RKO (cell line): ENCODE results near the gene ITSN2.
"Not testable (repeated sequence)": the region's sequence is repeated elsewhere in the genome, so short reads cannot be mapped to it uniquely, and the experiment has no call there.

Experiments used
- DNase-seq: peaks from one replicate; pipeline ENCODE4 v3.0.0-alpha.2; 2016; ENCODE audit warnings: low spot score

ITSN2 gene

DNA sequence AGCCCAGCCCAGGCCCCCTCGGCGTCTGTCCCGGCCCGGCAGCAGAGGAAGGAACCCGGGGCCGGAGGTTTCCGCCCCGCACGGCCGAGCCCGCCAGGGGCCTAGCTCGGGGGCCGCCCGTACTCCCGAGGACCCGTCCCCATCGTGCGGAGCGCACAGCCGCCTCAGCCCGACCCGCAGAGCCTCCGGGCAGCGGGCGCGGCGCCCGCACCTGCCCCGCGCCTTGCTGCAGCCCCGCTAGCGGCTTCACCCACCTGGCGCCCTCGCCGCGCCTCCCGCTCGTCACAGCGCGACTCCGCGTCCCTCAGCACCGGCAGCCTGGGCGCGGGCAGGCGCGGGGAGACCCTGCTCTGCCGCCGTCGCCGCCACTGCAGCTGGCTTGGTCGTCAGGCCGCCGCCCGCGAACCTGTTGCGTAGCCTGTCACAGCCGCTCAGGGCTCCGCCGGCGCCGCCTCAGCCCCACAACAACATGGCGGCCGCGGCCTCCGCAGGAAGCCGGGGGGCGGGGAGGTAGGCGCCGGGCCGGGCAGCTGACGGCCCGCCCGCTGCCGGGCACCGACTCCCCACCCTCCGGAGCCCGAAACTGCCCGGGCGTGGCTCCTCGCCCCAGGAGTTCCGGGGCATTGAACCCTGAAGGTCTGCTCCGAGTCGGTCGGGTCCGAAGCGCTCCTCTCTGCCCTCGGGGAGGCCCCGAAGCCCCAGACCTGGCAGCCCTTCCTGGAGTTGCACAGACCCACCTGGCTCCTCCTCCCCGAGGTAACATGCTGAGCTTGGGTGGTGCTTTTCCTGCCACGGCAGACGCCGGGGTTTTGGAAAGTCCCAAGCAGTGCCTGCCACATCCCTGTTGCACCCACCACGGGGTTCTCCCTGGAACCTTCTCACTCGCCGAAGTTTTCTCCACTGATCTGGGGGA, at the start of gene ITSN2:
Gene ITSN2 (minus strand): TSS at position 487 of the 913 bp plus-strand sequence. CDS start 32,454 bp downstream, outside the sequence.
- peak; percentile 74 for DNase-seq

GRCh38 chr2:24409171-24409570, 48.8 kb upstream of the ITSN2 start:
- no peak for DNase-seq

- not testable (repeated sequence) for DNase-seq
These were observed 48.4 kb upstream of the ITSN2 start for GRCh38 chr2:24408704-24409103.

GRCh38 chr2:24404491-24404921, 44.2 kb upstream of the ITSN2 start:
- no peak for DNase-seq

GRCh38 chr2:24403832-24404212, 43.5 kb upstream of the ITSN2 start:
- DNase-seq: no peak

DNA sequence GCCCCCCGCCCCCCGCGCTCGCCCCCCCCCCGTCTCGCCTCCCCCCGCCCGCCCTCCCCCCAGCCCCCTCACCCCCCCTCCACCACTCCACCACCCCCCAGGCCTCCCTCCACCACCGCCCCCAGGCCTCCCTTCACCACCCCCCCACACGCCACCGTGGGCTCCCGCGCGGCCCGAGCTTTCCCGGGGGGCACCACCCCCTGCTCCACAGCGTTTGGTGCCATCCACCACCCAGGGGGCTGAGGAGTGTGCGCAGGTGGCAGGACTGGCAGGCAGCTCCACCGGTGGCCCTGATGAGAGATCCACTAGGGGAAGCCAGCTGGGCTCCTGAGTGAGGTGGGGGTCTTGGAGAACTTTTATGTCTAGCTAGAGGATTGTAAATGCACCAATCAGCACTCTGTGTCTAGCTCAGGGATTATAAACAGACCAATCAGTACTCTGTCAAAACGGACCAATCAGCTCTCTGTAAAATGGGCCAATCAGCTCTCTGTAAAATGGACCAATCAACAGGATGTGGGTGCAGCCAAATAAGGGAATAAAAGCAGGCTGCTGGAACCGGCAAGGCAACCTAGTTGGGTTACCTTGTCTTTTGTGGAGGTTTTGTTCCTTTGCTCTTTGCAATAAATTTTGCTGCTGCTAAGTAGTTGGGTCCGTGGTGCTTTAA, 43.0 kb upstream of the ITSN2 start:
- no peak for DNase-seq

GRCh38 chr2:24402242-24403097, 42.1 kb upstream of the ITSN2 start:
- DNase-seq: no peak

- DNase-seq: no peak
These were observed 40.0 kb upstream of the ITSN2 start for GRCh38 chr2:24400207-24400907.

GRCh38 chr2:24399434-24400206, 39.3 kb upstream of the ITSN2 start:
- DNase-seq: no peak

DNA sequence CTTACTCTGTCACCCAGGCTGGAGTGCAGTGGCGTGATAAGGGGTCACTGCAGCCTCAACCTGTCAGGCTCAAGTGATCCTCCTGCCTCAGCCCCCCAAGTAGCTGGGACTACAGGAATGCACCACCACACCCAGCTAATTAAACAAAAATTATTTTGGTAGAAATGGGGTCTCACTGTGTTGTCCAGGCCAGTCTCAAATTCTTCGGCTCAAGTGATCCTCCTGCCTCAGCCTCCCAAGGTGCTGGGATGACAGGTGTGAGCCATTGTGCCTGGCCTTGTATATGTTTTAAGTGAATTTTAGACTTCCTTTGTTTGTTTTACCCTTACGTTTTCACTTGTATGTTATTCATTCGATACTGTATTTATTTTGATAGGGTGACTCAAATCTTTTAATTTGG, 34.7 kb upstream of the ITSN2 start:
- no peak for DNase-seq

- no peak for DNase-seq
These were observed 32.3 kb upstream of the ITSN2 start for GRCh38 chr2:24392542-24393059.

DNA sequence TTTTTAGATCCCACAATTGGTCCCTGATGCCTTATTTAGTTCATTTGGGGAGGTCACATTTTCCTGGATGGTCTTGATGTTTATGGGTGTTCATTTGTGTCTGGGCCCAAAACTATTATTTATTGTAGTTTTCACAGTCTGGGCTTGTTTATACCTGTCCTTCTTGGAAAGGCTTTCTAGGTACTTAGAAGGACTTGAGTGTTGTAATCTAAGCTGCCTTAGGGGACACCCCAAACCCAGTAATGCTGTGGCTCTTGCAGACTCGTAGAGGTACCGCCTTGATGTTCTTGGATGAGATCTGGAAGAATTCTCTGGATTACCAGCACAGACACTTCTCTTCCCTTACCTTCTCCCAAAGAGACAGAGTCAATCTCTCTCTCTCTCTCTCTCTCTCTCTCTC, 25.0 kb upstream of the ITSN2 start:
- no peak for DNase-seq

DNA sequence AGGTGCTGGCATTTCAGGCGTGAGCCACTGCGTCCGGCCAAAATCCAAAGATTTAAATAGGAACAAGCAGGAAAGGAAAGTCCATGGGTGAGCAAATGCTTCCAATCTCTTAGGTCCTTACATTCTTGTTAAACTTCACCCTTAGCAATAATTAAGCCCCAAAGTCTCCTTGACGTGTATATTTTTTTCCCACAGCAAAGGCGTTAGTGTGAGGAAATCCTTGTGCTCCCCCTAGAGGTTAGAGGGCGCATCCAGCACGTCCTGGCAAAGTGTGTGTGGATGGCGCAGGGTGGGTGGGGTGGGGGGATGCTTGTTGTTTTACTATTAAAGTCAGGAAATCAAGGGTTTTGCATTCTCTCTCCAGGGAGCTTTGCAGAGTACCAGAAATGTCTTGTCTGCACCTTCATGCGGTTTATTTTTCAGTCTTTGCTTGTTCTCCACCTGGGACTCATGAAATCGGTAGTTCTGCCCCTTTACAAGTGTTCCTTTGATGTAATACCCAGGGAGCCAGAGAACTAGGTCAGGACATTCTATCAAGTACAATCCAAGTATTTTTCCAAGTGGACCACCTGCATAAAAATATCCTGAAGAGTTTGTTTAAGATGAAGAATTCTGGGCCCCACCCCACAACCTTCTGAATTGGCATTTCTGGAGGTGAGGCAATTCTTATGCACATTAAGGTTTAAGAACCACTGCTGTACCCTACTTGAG, 22.2 kb upstream of the ITSN2 start:
- DNase-seq: peak; percentile 79

- DNase-seq: no peak
These were observed 20.5 kb upstream of the ITSN2 start for GRCh38 chr2:24380820-24381219.

DNA sequence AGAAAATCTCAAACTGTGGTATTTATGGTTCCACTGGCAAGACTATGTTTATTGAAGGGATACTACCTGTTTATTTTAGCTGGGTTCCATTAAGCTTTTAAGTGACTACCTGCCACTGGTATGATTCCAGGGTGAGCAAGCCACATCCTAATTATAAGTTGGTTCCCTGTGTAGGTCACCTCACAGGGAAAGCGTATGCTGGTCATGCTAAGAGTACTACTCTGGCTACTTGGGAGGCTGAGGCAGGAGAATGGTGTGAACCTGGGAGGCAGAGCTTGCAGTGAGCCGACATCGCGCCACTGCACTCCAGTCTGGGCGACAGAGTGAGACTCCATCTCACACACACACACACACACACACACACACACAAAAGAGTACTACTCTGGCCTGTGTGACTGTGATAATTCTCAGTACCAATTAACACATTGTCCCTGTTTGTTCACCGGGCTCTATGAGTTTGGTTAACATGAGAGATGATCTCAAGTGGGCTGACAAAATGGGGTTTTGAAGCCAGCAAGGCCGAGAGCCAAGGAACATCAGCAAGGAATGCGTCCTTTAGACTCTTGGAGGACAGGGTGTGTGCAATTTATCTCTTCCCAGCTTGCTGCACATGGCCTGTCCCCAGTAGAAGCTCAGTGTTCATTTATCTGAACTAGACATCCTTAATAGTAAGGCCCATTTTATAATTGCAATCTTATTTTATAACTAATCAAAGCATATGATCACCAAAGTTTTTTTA, 15.2 kb upstream of the ITSN2 start:
- no peak for DNase-seq

- DNase-seq: no peak
These were observed 14.0 kb upstream of the ITSN2 start for GRCh38 chr2:24374301-24374700.

GRCh38 chr2:24372033-24372432, 11.7 kb upstream of the ITSN2 start:
- no peak for DNase-seq

GRCh38 chr2:24365826-24366225, 5.5 kb upstream of the ITSN2 start:
- no peak for DNase-seq

- no peak for DNase-seq
These were observed 4.7 kb upstream of the ITSN2 start for GRCh38 chr2:24365051-24365450.
